ENCODE measurements around the gene LIPK. TPM values are rescaled to one million over a fixed set of nuclear protein-coding genes. Genes with fewer than 3 reads are reported as not detected.

Gene LIPK
- total RNA-seq, 1 donor from 2014 or later = not detected

DNA sequence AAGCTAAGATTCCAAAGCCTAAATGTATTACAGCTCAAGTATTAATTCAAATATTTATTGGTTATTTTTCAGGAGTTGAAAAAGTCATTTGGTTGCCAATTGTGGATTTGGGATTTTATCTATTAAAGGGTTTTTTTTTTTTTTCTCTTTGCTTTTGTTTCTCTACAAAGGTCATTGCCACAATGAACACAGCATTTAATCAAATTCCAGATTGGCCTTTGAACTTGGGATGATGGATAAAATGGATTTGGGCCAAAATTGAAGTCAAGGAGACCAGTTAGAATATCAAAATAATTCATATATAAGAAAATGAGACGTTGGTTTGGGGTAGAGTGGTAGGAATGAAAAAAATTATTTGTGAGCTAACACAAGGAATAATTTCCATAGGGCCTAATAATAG is 63.3 kb downstream of the LIPK start:
- no peak for FAIRE-seq
- TF ChIP-seq EZH2 (IDR thresholded peaks at IDR 0.05; ENCODE audit: insufficient read depth, low read length) = no peak
- TF ChIP-seq, protein P1, sequence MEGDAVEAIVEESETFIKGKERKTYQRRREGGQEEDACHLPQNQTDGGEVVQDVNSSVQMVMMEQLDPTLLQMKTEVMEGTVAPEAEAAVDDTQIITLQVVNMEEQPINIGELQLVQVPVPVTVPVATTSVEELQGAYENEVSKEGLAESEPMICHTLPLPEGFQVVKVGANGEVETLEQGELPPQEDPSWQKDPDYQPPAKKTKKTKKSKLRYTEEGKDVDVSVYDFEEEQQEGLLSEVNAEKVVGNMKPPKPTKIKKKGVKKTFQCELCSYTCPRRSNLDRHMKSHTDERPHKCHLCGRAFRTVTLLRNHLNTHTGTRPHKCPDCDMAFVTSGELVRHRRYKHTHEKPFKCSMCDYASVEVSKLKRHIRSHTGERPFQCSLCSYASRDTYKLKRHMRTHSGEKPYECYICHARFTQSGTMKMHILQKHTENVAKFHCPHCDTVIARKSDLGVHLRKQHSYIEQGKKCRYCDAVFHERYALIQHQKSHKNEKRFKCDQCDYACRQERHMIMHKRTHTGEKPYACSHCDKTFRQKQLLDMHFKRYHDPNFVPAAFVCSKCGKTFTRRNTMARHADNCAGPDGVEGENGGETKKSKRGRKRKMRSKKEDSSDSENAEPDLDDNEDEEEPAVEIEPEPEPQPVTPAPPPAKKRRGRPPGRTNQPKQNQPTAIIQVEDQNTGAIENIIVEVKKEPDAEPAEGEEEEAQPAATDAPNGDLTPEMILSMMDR (IDR thresholded peaks at IDR 0.05; ENCODE audit: insufficient read depth, low read depth, low read length) = no peak

DNA sequence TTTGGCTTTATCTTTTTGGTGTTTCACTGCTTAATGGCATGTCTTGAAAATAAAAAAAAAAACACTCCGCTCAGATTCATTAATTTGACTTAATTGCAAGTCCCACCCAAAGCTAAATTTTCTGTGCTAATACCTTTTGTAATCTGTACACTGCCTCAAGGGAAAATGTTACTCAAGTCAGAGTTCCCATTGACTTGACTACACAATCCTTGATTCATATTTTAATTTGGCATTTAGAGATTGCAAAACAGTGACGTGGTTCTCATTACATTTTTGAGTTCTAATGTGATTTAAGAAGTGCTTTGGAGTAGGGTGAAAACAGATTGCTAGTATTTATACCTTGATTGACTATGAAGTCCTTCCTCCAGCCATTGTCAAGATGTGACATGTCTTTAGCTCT is 75.2 kb downstream of the LIPK start:
- H3K4me3 Mint-ChIP-seq (ENCODE audit: unreplicated experiment) = no peak overlapping the region
- no peaks in the 10 kb centered on the region for H3K27me3 ChIP-seq (ENCODE audit: insufficient read depth, low read length)
- H3K36me3 ChIP-seq (ENCODE audit: insufficient read depth, low read length) = no peaks in the 10 kb centered on the region
- H4K20me1 ChIP-seq (ENCODE audit: insufficient read depth, low read length) = no peaks in the 10 kb centered on the region
- no peak overlapping the region for H3K27ac Mint-ChIP-seq (ENCODE audit: unreplicated experiment)
- H3K9me3 Mint-ChIP-seq (ENCODE audit: unreplicated experiment) = no peaks in the 10 kb centered on the region
- H3K9ac ChIP-seq (ENCODE audit: low read length) = no peak overlapping the region
- no peak overlapping the region for H3K27ac ChIP-seq (ENCODE audit: low read depth, low read length)
- TF ChIP-seq, protein P1 (IDR thresholded peaks at IDR 0.05; ENCODE audit: insufficient read depth, low read depth, low read length) = no peak
- TF ChIP-seq EZH2 (IDR thresholded peaks at IDR 0.05; ENCODE audit: insufficient read depth, low read length) = no peak
- H3K79me2 ChIP-seq (ENCODE audit: insufficient read depth, low read length) = no peaks in the 10 kb centered on the region
- no peaks in the 10 kb centered on the region for H3K4me1 Mint-ChIP-seq (ENCODE audit: low read depth, unreplicated experiment)
- DNase-seq (ENCODE audit: low read depth) (no peak), FAIRE-seq (no peak)
- no peak overlapping the region for H2AFZ ChIP-seq (ENCODE audit: low read depth, low read length)
- H3K36me3 Mint-ChIP-seq (ENCODE audit: low read depth, unreplicated experiment) = no peaks in the 10 kb centered on the region
- no peaks in the 10 kb centered on the region for H3K4me1 ChIP-seq (ENCODE audit: insufficient read depth, low read length)
- peaks cover 1% of the 10 kb centered on the region for H3K27me3 Mint-ChIP-seq (ENCODE audit: low read depth, unreplicated experiment)
- no peak overlapping the region for H3K4me3 ChIP-seq (ENCODE audit: insufficient read depth, low read depth, low read length)
- H3K4me2 ChIP-seq (ENCODE audit: low read length) = no peak overlapping the region
- no peaks in the 10 kb centered on the region for H3K9me3 ChIP-seq (ENCODE audit: insufficient read depth, low read depth, low read length)

More for the DNA sequence above, 63.3 kb downstream of the LIPK start:
- H3K36me3 ChIP-seq (ENCODE audit: insufficient read depth, low read length) = no peaks in the 10 kb centered on the region
- no peaks in the 10 kb centered on the region for H3K27me3 Mint-ChIP-seq (ENCODE audit: low read depth, unreplicated experiment)
- no peak overlapping the region for H2AFZ ChIP-seq (ENCODE audit: low read depth, low read length)
- no peaks in the 10 kb centered on the region for H3K79me2 ChIP-seq (ENCODE audit: insufficient read depth, low read length)
- H3K4me3 ChIP-seq (ENCODE audit: insufficient read depth, low read depth, low read length) = no peak overlapping the region
- DNase-seq (ENCODE audit: low read depth) = no peak
- H3K4me2 ChIP-seq (ENCODE audit: low read length) = no peak overlapping the region
- no peaks in the 10 kb centered on the region for H3K9me3 ChIP-seq (ENCODE audit: insufficient read depth, low read depth, low read length)
- no peaks in the 10 kb centered on the region for H3K4me1 ChIP-seq (ENCODE audit: insufficient read depth, low read length)
- H4K20me1 ChIP-seq (ENCODE audit: insufficient read depth, low read length) = no peaks in the 10 kb centered on the region
- no peaks in the 10 kb centered on the region for H3K36me3 Mint-ChIP-seq (ENCODE audit: low read depth, unreplicated experiment)
- H3K27me3 ChIP-seq (ENCODE audit: insufficient read depth, low read length) = no peaks in the 10 kb centered on the region
- no peak overlapping the region for H3K27ac ChIP-seq (ENCODE audit: low read depth, low read length)
- H3K27ac Mint-ChIP-seq (ENCODE audit: unreplicated experiment) = no peak overlapping the region
- no peak overlapping the region for H3K9ac ChIP-seq (ENCODE audit: low read length)
- H3K4me1 Mint-ChIP-seq (ENCODE audit: low read depth, unreplicated experiment) = no peaks in the 10 kb centered on the region
- no peak overlapping the region for H3K4me3 Mint-ChIP-seq (ENCODE audit: unreplicated experiment)
- no peaks in the 10 kb centered on the region for H3K9me3 Mint-ChIP-seq (ENCODE audit: unreplicated experiment)

DNA sequence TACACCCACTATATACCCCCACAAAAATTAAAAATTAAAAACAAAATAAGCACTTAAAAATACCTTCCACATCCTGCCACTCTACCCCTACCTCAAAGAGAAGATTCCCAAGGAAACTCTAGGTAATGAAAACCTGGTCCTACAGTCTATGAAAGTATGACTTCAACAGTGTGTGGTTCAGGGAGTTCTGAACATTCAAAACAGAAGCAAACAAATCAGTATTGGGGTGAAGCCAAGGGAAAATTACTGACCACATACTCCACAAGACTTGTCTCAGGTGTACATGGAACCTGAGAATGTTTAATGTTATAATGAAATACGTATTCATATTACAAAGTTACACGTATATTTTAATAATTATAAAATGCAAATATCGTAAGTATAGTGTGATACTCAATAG is 76.2 kb downstream of the LIPK start:
- Histone ChIP-seq H3K79me2 (ENCODE audit: insufficient read depth, low read length) (no peaks in the 10 kb centered on the region), H2AFZ (ENCODE audit: low read depth, low read length) (no peak overlapping the region), H3K4me3 (ENCODE audit: insufficient read depth, low read depth, low read length) (no peak overlapping the region), H4K20me1 (ENCODE audit: insufficient read depth, low read length) (no peaks in the 10 kb centered on the region), H3K4me1 (ENCODE audit: insufficient read depth, low read length) (no peaks in the 10 kb centered on the region), H3K9me3 (ENCODE audit: insufficient read depth, low read depth, low read length) (no peaks in the 10 kb centered on the region), H3K36me3 (ENCODE audit: insufficient read depth, low read length) (no peaks in the 10 kb centered on the region), H3K27ac (ENCODE audit: low read depth, low read length) (no peak overlapping the region), H3K4me2 (ENCODE audit: low read length) (no peak overlapping the region), H3K27me3 (ENCODE audit: insufficient read depth, low read length) (no peaks in the 10 kb centered on the region), H3K9ac (ENCODE audit: low read length) (no peak overlapping the region)
- H3K27ac Mint-ChIP-seq (ENCODE audit: unreplicated experiment) = no peak overlapping the region
- no peaks in the 10 kb centered on the region for H3K36me3 Mint-ChIP-seq (ENCODE audit: low read depth, unreplicated experiment)
- H3K4me1 Mint-ChIP-seq (ENCODE audit: low read depth, unreplicated experiment) = no peaks in the 10 kb centered on the region
- TF ChIP-seq EZH2 (IDR thresholded peaks at IDR 0.05; ENCODE audit: insufficient read depth, low read length) = no peak
- TF ChIP-seq, protein P1 (IDR thresholded peaks at IDR 0.05; ENCODE audit: insufficient read depth, low read depth, low read length) = no peak
- H3K27me3 Mint-ChIP-seq (ENCODE audit: low read depth, unreplicated experiment) = no peaks in the 10 kb centered on the region
- no peaks in the 10 kb centered on the region for H3K9me3 Mint-ChIP-seq (ENCODE audit: unreplicated experiment)
- FAIRE-seq (no peak), DNase-seq (ENCODE audit: low read depth) (no peak)
- no peak overlapping the region for H3K4me3 Mint-ChIP-seq (ENCODE audit: unreplicated experiment)
